ENCODE measurements around the gene OLFM4.

Gene OLFM4

DNA sequence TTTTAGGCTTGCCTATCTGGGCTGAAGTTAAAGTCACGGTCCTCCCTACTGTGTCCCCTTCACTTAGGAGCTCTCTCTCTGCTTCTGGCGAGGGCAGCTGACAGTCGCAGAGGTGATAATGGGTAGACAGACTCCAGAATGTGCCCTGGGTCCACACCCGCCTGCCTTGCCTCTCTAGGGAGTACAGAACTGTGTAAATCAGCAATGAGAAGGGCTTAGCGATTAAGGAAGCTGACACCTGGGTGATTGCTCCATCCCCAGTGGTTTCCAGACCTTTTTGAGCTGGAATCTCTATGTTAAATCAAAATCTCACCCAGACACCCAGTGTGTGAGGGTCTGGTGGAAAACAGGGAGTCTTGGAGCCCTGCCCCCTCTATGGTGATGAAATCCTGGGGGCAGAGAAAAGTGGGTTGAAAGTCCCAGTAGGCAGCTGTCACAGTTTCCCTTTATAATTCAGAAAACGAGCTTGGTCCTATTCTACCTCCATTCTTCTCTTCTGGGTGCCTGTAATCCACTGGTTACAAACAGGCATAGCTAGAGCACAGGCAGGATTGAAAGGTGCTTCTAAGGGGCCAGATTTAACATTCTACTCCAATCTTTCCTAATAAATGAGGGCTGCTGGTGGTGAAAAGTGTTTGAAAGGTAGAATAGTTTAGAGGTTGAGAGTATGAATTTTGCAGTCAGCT, 46.9 kb downstream of the OLFM4 start:
- ChIA-PET POLR2A (no interaction called here), CTCF (no interaction called here)
- no peak for DNase-seq (ENCODE audit: extremely low spot score)
- no peak for TF ChIP-seq FOXM1 (IDR thresholded peaks at IDR 0.05; ENCODE audit: borderline replicate concordance)
- no peak for TF ChIP-seq PKNOX1 (IDR thresholded peaks at IDR 0.05)
- TF ChIP-seq ARNT (IDR thresholded peaks at IDR 0.05): no peak
- no peak for TF ChIP-seq CTBP1 (IDR thresholded peaks at IDR 0.05; ENCODE audit: borderline replicate concordance)
- no peak for TF ChIP-seq L3MBTL2 (conservative IDR thresholded peaks at IDR 0.05)
- no peak for TF ChIP-seq FOXA1 (IDR thresholded peaks at IDR 0.05)
- TF ChIP-seq SP1 (IDR thresholded peaks at IDR 0.05): no peak
- no peak for TF ChIP-seq FOXK2 (IDR thresholded peaks at IDR 0.05)
- TF ChIP-seq TARDBP (IDR thresholded peaks at IDR 0.05): no peak
- no peak for TF ChIP-seq NFRKB (IDR thresholded peaks at IDR 0.05)
- no peak for TF ChIP-seq ZNF384 (IDR thresholded peaks at IDR 0.05)
- no peak for TF ChIP-seq HDGF (IDR thresholded peaks at IDR 0.05; ENCODE audit: borderline replicate concordance)
- TF ChIP-seq BHLHE40 (IDR thresholded peaks at IDR 0.05; ENCODE audit: borderline replicate concordance): no peak
- no peak for TF ChIP-seq LEF1 (IDR thresholded peaks at IDR 0.05; ENCODE audit: borderline replicate concordance)
- no peak for TF ChIP-seq ELF4 (IDR thresholded peaks at IDR 0.05)
- TF ChIP-seq SUZ12 (IDR thresholded peaks at IDR 0.05): no peak

DNA sequence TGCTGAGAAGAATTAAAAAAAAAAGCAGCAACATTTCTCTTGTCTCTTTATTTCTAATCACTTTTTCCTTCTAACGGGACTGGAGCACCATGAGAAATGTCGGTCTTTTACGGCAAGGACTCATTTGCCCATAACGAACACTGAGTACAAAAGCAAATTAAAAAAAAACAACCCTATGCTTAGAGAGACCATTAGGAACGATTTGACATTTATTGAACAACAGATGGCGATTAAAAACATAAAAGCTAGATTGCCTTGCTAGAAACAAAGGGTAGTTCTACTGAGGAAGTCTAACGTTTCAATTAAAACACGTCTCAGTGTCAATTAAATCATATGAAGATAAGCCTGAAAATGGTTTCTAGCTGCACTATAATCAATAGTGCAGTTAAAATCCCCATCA, 51.1 kb downstream of the OLFM4 start:
- POLR2A ChIA-PET: no interaction called here
- TF ChIP-seq NFRKB (IDR thresholded peaks at IDR 0.05) (no peak), BHLHE40 (IDR thresholded peaks at IDR 0.05; ENCODE audit: borderline replicate concordance) (no peak), CTBP1 (IDR thresholded peaks at IDR 0.05; ENCODE audit: borderline replicate concordance) (no peak), ELF4 (IDR thresholded peaks at IDR 0.05) (no peak), HDGF (IDR thresholded peaks at IDR 0.05; ENCODE audit: borderline replicate concordance) (no peak), FOXA1 (IDR thresholded peaks at IDR 0.05) (no peak), SUZ12 (IDR thresholded peaks at IDR 0.05) (no peak), L3MBTL2 (conservative IDR thresholded peaks at IDR 0.05) (no peak), ARNT (IDR thresholded peaks at IDR 0.05) (no peak), ZNF384 (IDR thresholded peaks at IDR 0.05) (no peak)
- DNase-seq (ENCODE audit: extremely low spot score): no peak
- CTCF ChIA-PET: no interaction called here

GRCh38 chr13:53088871-53089270, 60.3 kb downstream of the OLFM4 start:
- no peak for TF ChIP-seq SUZ12 (IDR thresholded peaks at IDR 0.05)
- TF ChIP-seq L3MBTL2 (conservative IDR thresholded peaks at IDR 0.05): no peak
- no peak for TF ChIP-seq ZNF384 (IDR thresholded peaks at IDR 0.05)
- no peak for TF ChIP-seq TARDBP (IDR thresholded peaks at IDR 0.05)
- no peak for TF ChIP-seq LEF1 (IDR thresholded peaks at IDR 0.05; ENCODE audit: borderline replicate concordance)
- TF ChIP-seq ARNT (IDR thresholded peaks at IDR 0.05): no peak
- TF ChIP-seq FOXA1 (IDR thresholded peaks at IDR 0.05): no peak
- no peak for TF ChIP-seq BHLHE40 (IDR thresholded peaks at IDR 0.05; ENCODE audit: borderline replicate concordance)
- TF ChIP-seq PKNOX1 (IDR thresholded peaks at IDR 0.05): no peak
- CTCF ChIA-PET: no interaction called here

GRCh38 chr13:53089951-53090350, 61.3 kb downstream of the OLFM4 start:
- ChIA-PET POLR2A (no interaction called here), CTCF (no interaction called here)
- TF ChIP-seq LEF1 (IDR thresholded peaks at IDR 0.05; ENCODE audit: borderline replicate concordance) (no peak), FOXM1 (IDR thresholded peaks at IDR 0.05; ENCODE audit: borderline replicate concordance) (no peak), HDGF (IDR thresholded peaks at IDR 0.05; ENCODE audit: borderline replicate concordance) (no peak), BHLHE40 (IDR thresholded peaks at IDR 0.05; ENCODE audit: borderline replicate concordance) (no peak), FOXA1 (IDR thresholded peaks at IDR 0.05) (no peak), ARNT (IDR thresholded peaks at IDR 0.05) (no peak), FOXK2 (IDR thresholded peaks at IDR 0.05) (no peak), ELF4 (IDR thresholded peaks at IDR 0.05) (no peak), SP1 (IDR thresholded peaks at IDR 0.05) (no peak), PKNOX1 (IDR thresholded peaks at IDR 0.05) (no peak), NFRKB (IDR thresholded peaks at IDR 0.05) (no peak), CTBP1 (IDR thresholded peaks at IDR 0.05; ENCODE audit: borderline replicate concordance) (no peak), SUZ12 (IDR thresholded peaks at IDR 0.05) (no peak), L3MBTL2 (conservative IDR thresholded peaks at IDR 0.05) (no peak), TARDBP (IDR thresholded peaks at IDR 0.05) (no peak), ZNF384 (IDR thresholded peaks at IDR 0.05) (no peak)
- no peak for DNase-seq (ENCODE audit: extremely low spot score)

More at GRCh38 chr13:53088871-53089270, 60.3 kb downstream of the OLFM4 start:
- no peak for DNase-seq (ENCODE audit: extremely low spot score)
- POLR2A ChIA-PET: no interaction called here

- ChIA-PET POLR2A (no interaction called here), CTCF (no interaction called here)
- no peak for TF ChIP-seq ZNF384 (IDR thresholded peaks at IDR 0.05)
- TF ChIP-seq NFRKB (IDR thresholded peaks at IDR 0.05): no peak
- TF ChIP-seq HDGF (IDR thresholded peaks at IDR 0.05; ENCODE audit: borderline replicate concordance): no peak
- TF ChIP-seq ARNT (IDR thresholded peaks at IDR 0.05): no peak
- no peak for TF ChIP-seq ELF4 (IDR thresholded peaks at IDR 0.05)
- TF ChIP-seq SP1 (IDR thresholded peaks at IDR 0.05): no peak
- no peak for TF ChIP-seq LEF1 (IDR thresholded peaks at IDR 0.05; ENCODE audit: borderline replicate concordance)
- TF ChIP-seq PKNOX1 (IDR thresholded peaks at IDR 0.05): no peak
- TF ChIP-seq FOXK2 (IDR thresholded peaks at IDR 0.05): no peak
- TF ChIP-seq FOXM1 (IDR thresholded peaks at IDR 0.05; ENCODE audit: borderline replicate concordance): no peak
- no peak for TF ChIP-seq TARDBP (IDR thresholded peaks at IDR 0.05)
- TF ChIP-seq CTBP1 (IDR thresholded peaks at IDR 0.05; ENCODE audit: borderline replicate concordance): no peak
- TF ChIP-seq BHLHE40 (IDR thresholded peaks at IDR 0.05; ENCODE audit: borderline replicate concordance): no peak
- TF ChIP-seq L3MBTL2 (conservative IDR thresholded peaks at IDR 0.05): no peak
- no peak for TF ChIP-seq FOXA1 (IDR thresholded peaks at IDR 0.05)
- TF ChIP-seq SUZ12 (IDR thresholded peaks at IDR 0.05): no peak
- DNase-seq (ENCODE audit: extremely low spot score): no peak
Observed at GRCh38 chr13:53090461-53090860, 61.8 kb downstream of the OLFM4 start.

Data from HEK293T (cell line).